Forelimb muscle (tissue), 1 donor: ENCODE data around the gene GTF2F2. TPM values are rescaled to one million over a fixed set of nuclear protein-coding genes. Genes with fewer than 3 reads are reported as not detected.

Experiments used
- DNase-seq: peaks from one replicate; pipeline ENCODE4 v3.0.0-alpha.2; 2013; ENCODE audit warnings: low read depth
- polyA plus RNA-seq: library from polyadenylated mRNA; unstranded; fragments of 120-200 nt; gene quantifications from one replicate; pipeline ENCODE4 v1.2.1, GENCODE V29; 2013; ENCODE audit not compliant: insufficient read length

Gene GTF2F2
- polyA plus RNA-seq, 1 donor, result 17.4 TPM

GRCh38 chr13:45120967-45121831, 889 bp downstream of the GTF2F2 start:
- no peak for DNase-seq

- no peak for DNase-seq
Observed at GRCh38 chr13:45122941-45123340, 2.6 kb downstream of the GTF2F2 start.

- no peak for DNase-seq
Observed at GRCh38 chr13:45132369-45133064, 12.2 kb downstream of the GTF2F2 start.

GRCh38 chr13:45133396-45134118, 13.2 kb downstream of the GTF2F2 start:
- no peak for DNase-seq

- no peak for DNase-seq
Observed at GRCh38 chr13:45136741-45137504, 16.6 kb downstream of the GTF2F2 start.

GRCh38 chr13:45137526-45137925, 17.2 kb downstream of the GTF2F2 start:
- DNase-seq, result no peak

- DNase-seq, result no peak
Observed at GRCh38 chr13:45138282-45138681, 18.0 kb downstream of the GTF2F2 start.

GRCh38 chr13:45141369-45141768, 21.1 kb downstream of the GTF2F2 start:
- no peak for DNase-seq

GRCh38 chr13:45142440-45143345, 22.4 kb downstream of the GTF2F2 start:
- no peak for DNase-seq

GRCh38 chr13:45143346-45143751, 23.0 kb downstream of the GTF2F2 start:
- no peak for DNase-seq

- DNase-seq, result no peak
Observed at GRCh38 chr13:45149964-45150363, 29.7 kb downstream of the GTF2F2 start.

- DNase-seq, result no peak
Observed at GRCh38 chr13:45156565-45157361, 36.5 kb downstream of the GTF2F2 start.

GRCh38 chr13:45162194-45162593, 41.9 kb downstream of the GTF2F2 start:
- DNase-seq, result no peak

- no peak for DNase-seq
Observed at GRCh38 chr13:45162821-45163220, 42.5 kb downstream of the GTF2F2 start.

GRCh38 chr13:45166858-45167257, 46.5 kb downstream of the GTF2F2 start:
- no peak for DNase-seq

GRCh38 chr13:45167611-45168554, 47.6 kb downstream of the GTF2F2 start:
- no peak for DNase-seq

GRCh38 chr13:45168555-45168930, 48.2 kb downstream of the GTF2F2 start:
- DNase-seq, result no peak

- DNase-seq, result no peak
Observed at GRCh38 chr13:45174478-45174877, 54.2 kb downstream of the GTF2F2 start.
